GM12864 (cell line): Measurements from ENCODE around the gene AMACR.

Experiments
- DNase-seq: peaks from one replicate; pipeline ENCODE4 v3.0.0-alpha.2; 2011; ENCODE audit warnings: low read depth
- H3K4me3 ChIP-seq: 2 replicates; pipeline ENCODE4 v1.5.1; 2011; ENCODE audit warnings: mild to moderate bottlenecking, low read depth, low read length, control low read depth
- TF ChIP-seq, protein P1 (sequence below): IDR thresholded peaks from 2 replicates; pipeline ENCODE4 v1.5.1; 2011; ENCODE audit warnings: low read depth, mild to moderate bottlenecking, moderate library complexity, low read length, control low read depth, inconsistent platforms; ENCODE audit errors: missing control alignments

Gene AMACR

DNA sequence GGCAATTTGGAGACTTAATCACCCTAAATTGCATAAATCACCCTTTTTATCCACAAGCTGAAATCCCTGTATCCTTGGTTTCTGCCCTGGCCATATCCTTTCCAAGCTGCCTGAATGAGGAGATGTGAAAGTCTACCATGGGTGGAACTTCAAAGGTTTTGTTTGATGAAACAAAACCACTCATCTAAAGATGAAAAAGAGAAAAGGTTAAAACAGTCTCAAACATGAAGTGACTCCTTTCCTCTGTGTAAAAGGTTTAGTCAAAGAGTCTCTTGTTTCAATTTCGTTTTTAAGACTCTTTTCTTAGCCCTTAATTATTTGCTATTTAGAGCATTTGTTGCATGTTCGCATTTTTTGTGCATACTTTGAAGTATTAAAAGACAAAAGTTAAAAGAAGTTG lies 34.6 kb downstream of the AMACR start:
- no peak overlapping the region for H3K4me3 ChIP-seq
- no peak for DNase-seq
- TF ChIP-seq, protein P1, sequence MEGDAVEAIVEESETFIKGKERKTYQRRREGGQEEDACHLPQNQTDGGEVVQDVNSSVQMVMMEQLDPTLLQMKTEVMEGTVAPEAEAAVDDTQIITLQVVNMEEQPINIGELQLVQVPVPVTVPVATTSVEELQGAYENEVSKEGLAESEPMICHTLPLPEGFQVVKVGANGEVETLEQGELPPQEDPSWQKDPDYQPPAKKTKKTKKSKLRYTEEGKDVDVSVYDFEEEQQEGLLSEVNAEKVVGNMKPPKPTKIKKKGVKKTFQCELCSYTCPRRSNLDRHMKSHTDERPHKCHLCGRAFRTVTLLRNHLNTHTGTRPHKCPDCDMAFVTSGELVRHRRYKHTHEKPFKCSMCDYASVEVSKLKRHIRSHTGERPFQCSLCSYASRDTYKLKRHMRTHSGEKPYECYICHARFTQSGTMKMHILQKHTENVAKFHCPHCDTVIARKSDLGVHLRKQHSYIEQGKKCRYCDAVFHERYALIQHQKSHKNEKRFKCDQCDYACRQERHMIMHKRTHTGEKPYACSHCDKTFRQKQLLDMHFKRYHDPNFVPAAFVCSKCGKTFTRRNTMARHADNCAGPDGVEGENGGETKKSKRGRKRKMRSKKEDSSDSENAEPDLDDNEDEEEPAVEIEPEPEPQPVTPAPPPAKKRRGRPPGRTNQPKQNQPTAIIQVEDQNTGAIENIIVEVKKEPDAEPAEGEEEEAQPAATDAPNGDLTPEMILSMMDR, result no peak

- DNase-seq, result no peak
- TF ChIP-seq, protein P1, result peak; percentile 88
- no peak overlapping the region for H3K4me3 ChIP-seq
Observed at GRCh38 chr5:33969572-33970452, 38.0 kb downstream of the AMACR start.

GRCh38 chr5:33968211-33969005 lies 39.4 kb downstream of the AMACR start:
- no peak for DNase-seq
- H3K4me3 ChIP-seq, result no peak overlapping the region
- TF ChIP-seq, protein P1, result no peak

DNA sequence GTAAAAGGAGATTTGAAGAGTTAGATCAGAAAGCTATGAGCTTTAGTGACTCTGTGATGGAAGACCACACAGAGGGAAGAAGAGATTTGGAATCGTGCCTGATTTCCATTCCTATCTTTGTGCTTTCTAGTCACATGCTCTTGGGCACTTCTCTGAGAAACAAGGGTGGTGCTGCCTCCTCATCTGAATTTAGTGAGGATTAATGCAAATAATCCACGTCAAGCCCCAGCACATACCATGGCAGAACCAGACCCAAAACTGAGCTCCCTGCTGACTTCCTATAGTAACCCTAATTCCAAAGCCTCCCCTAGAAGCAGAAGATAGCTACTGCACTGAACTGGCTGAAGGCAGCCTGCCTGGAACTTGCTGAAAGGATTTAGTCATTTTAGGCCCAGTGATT lies 41.0 kb downstream of the AMACR start:
- no peak overlapping the region for H3K4me3 ChIP-seq
- DNase-seq, result no peak

DNA sequence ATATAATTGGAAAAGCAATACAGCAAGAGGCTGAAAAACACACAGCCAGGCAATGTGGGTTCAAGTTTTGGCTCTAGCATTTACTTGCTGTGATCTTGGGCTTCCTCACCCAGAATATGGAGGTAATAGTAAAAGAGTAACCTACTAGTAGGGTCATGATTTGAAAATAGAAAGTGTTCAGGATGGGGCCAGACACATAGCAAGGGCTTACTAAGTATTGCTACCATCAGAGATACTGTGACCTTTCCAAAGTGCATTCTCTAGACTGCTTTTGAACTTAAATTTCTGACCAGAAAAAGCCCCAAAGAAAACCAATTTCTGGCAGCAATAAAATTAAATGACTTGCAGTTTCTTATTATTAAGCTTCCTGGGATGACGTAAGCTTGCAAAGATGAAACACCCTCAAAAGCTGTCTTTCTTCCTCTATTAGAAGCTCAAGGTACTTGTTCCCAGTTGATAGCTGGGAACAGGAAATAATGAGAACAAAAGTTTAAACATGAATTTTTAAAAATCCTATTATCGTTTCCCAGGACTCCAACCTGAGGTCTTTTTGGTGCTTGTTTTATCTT lies 43.6 kb downstream of the AMACR start:
- H3K4me3 ChIP-seq, result no peak overlapping the region
- TF ChIP-seq, protein P1, result no peak
- no peak for DNase-seq

More for the DNA sequence above, 41.0 kb downstream of the AMACR start:
- TF ChIP-seq, protein P1, result no peak

DNA sequence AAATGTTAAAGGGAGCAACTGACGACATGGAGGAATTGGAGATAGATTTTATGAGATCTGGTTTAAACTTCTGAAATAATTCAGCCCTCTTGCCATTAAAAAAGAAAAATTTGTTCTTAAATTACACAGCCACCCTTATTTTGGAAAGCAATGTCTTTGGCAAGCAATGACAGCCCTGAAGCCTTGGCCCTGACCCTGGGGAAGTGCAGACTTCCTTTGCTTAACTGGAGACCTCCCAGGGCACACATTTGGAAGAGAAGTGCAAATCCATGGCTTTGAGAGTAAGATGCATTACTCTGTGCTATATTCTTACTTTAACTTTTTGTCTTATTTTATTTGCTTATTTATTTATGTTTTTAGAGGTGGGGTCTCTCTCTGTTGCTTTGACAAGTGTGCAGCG lies 49.7 kb downstream of the AMACR start:
- TF ChIP-seq, protein P1, result no peak
- H3K4me3 ChIP-seq, result no peak overlapping the region
- no peak for DNase-seq
